K562 (cell line): ENCODE data around the gene FBXL2. TPM values are rescaled to one million over a fixed set of nuclear protein-coding genes. Genes with fewer than 3 reads are reported as not detected.

ENCODE experiments used
- ARHGAP35 ChIP-seq: fragments of 450-650 bp; IDR thresholded peaks from 2 replicates; pipeline ENCODE4 v1.6.1; 2018; ENCODE audit not compliant: partially characterized antibody
- CBFA2T3 ChIP-seq: fragments of 450-650 bp; IDR thresholded peaks from 2 replicates; pipeline ENCODE4 v1.6.1; 2017
- DPF2 ChIP-seq: fragments of 450-650 bp; IDR thresholded peaks from 2 replicates; pipeline ENCODE4 v1.6.1; 2016
- JUNB ChIP-seq: fragments of 450-650 bp; formaldehyde crosslinking; conservative IDR thresholded peaks from 2 replicates; pipeline ENCODE4 v1.4.0; 2020; ENCODE audit warnings: mild to moderate bottlenecking
- LARP7 ChIP-seq: fragments of 450-650 bp; IDR thresholded peaks from 2 replicates; pipeline ENCODE4 v1.6.1; 2016
- MAZ ChIP-seq, 2 experiments: fragments of 450-650 bp in 1 of 2; sonication (generic) in 1 of 2; formaldehyde crosslinking; IDR thresholded peaks in 1 of 2; conservative IDR thresholded peaks in 1 of 2; 2 replicates each; pipeline versions ENCODE4 v1.4.0 to v1.5.0; 2020; ENCODE audit warnings: mild to moderate bottlenecking in 1 of 2, missing genetic modification reagents in 1 of 2
- MCM2 ChIP-seq: fragments of 450-650 bp; IDR thresholded peaks from 2 replicates; pipeline ENCODE4 v1.6.1; 2017; ENCODE audit warnings: low read depth, mild to moderate bottlenecking
- PHF8 ChIP-seq: fragments of 200-600 bp; sonication (generic); IDR thresholded peaks from 2 replicates; pipeline ENCODE4 v1.6.1; 2012; ENCODE audit warnings: mixed run types, mild to moderate bottlenecking, inconsistent platforms, low read length, moderate library complexity, borderline replicate concordance
- SMARCA4 ChIP-seq: fragments of 450-650 bp; IDR thresholded peaks from 2 replicates; pipeline ENCODE4 v1.6.1; 2016
- TARDBP ChIP-seq: fragments of 450-650 bp; IDR thresholded peaks from 2 replicates; pipeline ENCODE4 v1.6.1; 2016
- TBP ChIP-seq: optimal IDR thresholded peaks from 2 replicates; pipeline ENCODE3; 2011; ENCODE audit warnings: low read depth, low read length, improper control_type of control experiment
- ZNF311 ChIP-seq: fragments of 250-450 bp; sonication (Bioruptor Pico); IDR thresholded peaks from 2 replicates; pipeline ENCODE4 v1.4.0; 2020; ENCODE audit warnings: mild to moderate bottlenecking, moderate library complexity
- ZSCAN32 ChIP-seq: fragments of 450-650 bp; formaldehyde crosslinking; IDR thresholded peaks from 2 replicates; pipeline ENCODE4 v1.4.0; 2020; ENCODE audit warnings: mild to moderate bottlenecking, moderate library complexity
- polyA plus RNA-seq, 8 experiments: library from polyadenylated mRNA; depleted of rRNA in 4 of 8; stranded (reverse) in 5 of 8; unstranded in 3 of 8; fragments of >200 nt; fragmentation: Nextera tagmentation in 2 of 8; fragmentation: Illumina TruSeq in 1 of 8; extraction: Ambion mirVana in 2 of 8; extraction: Trizol in 1 of 8; gene quantifications; 2 replicates each; pipeline versions ENCODE4 v1.2.1 to v1.2.3, GENCODE V29; 2011 to 2014; ENCODE audit warnings: inconsistent platforms in 1 of 8, missing spikeins in 1 of 8
- total RNA-seq, 7 experiments: library from RNA; depleted of rRNA in 6 of 7; stranded (reverse); fragments of >200 nt in 6 of 7; fragmentation: Illumina TruSeq in 2 of 7; extraction: Trizol in 2 of 7; gene quantifications; 2 replicates each; pipeline versions ENCODE4 v1.2.1 to v1.2.3, GENCODE V29; 2011 to 2021; ENCODE audit warnings: low replicate concordance in 1 of 7
- TF ChIP-seq, protein P1 (sequence below): fragments of 200-800 bp; sonication (Bioruptor generic); IDR thresholded peaks from 2 replicates; pipeline ENCODE4 v1.6.1; 2017; ENCODE audit warnings: missing genetic modification characterization, missing compliant biosample characterization
- TF ChIP-seq, protein P2 (sequence below): fragments of 450-650 bp; conservative IDR thresholded peaks from 2 replicates; pipeline ENCODE4 v1.6.1; 2016; ENCODE audit warnings: missing genetic modification characterization, low read depth, mild to moderate bottlenecking, control low read depth, missing compliant biosample characterization
- TF ChIP-seq, protein P3 (sequence below), 2 experiments: fragments of 450-650 bp; formaldehyde crosslinking in 1 of 2; IDR thresholded peaks; 2 replicates each; pipeline versions ENCODE4 v1.4.0 to v1.6.1; 2014 to 2020; ENCODE audit warnings: mild to moderate bottlenecking in 2 of 2, borderline replicate concordance in 1 of 2, low read depth in 1 of 2
- TF ChIP-seq, protein P4 (sequence below): sonication (generic); formaldehyde crosslinking; IDR thresholded peaks from 2 replicates; pipeline ENCODE4 v1.8.1; 2023; ENCODE audit warnings: mild to moderate bottlenecking, missing genetic modification reagents

Gene FBXL2
- total and polyA plus RNA-seq, 9 of the 15 experiments (the other 6 are each of a cell fraction or from before 2014, with no cell fraction given), result 1.3 to 6.9 (median 1.9) TPM

DNA sequence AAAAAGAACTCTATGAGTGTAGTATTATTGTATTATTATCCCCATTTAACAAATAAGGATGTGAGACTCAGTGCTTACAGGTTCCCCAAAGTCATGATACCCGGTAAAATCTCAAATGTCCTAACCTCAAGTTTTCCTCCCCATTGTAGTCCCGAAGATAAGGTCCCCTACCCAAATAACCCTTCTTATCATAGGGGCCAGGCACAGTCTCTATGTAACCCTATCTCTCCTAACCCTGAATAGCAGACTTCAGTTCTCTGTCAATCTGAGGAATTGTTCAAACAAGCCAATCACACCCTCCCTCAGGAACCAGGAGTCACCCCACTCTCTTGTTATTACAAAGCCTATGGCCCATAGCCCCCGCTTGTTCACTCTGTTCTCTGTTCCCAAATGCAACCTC, 48.2 kb upstream of the FBXL2 start (continued):
- TF ChIP-seq, protein P1, sequence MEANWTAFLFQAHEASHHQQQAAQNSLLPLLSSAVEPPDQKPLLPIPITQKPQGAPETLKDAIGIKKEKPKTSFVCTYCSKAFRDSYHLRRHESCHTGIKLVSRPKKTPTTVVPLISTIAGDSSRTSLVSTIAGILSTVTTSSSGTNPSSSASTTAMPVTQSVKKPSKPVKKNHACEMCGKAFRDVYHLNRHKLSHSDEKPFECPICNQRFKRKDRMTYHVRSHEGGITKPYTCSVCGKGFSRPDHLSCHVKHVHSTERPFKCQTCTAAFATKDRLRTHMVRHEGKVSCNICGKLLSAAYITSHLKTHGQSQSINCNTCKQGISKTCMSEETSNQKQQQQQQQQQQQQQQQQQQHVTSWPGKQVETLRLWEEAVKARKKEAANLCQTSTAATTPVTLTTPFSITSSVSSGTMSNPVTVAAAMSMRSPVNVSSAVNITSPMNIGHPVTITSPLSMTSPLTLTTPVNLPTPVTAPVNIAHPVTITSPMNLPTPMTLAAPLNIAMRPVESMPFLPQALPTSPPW, result no peak
- TF ChIP-seq CBFA2T3 (peak; percentile 87), LARP7 (no peak), ZNF311 (no peak), DPF2 (peak; percentile 38; the same call in 1 of the 2 replicates), PHF8 (no peak), MCM2 (no peak), ARHGAP35 (no peak), JUNB (no peak), ZSCAN32 (no peak), TBP (no peak), TARDBP (no peak), SMARCA4 (peak; percentile 45; the same call in 1 of the 2 replicates), MAZ (CRISPR knock-in tag; conservative IDR thresholded peaks at IDR 0.05 in 1 of 2, IDR thresholded peaks at IDR 0.05 in 1 of 2) (no peak)
- TF ChIP-seq, protein P2, sequence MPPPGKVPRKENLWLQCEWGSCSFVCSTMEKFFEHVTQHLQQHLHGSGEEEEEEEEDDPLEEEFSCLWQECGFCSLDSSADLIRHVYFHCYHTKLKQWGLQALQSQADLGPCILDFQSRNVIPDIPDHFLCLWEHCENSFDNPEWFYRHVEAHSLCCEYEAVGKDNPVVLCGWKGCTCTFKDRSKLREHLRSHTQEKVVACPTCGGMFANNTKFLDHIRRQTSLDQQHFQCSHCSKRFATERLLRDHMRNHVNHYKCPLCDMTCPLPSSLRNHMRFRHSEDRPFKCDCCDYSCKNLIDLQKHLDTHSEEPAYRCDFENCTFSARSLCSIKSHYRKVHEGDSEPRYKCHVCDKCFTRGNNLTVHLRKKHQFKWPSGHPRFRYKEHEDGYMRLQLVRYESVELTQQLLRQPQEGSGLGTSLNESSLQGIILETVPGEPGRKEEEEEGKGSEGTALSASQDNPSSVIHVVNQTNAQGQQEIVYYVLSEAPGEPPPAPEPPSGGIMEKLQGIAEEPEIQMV, result no peak
- TF ChIP-seq, protein P3, sequence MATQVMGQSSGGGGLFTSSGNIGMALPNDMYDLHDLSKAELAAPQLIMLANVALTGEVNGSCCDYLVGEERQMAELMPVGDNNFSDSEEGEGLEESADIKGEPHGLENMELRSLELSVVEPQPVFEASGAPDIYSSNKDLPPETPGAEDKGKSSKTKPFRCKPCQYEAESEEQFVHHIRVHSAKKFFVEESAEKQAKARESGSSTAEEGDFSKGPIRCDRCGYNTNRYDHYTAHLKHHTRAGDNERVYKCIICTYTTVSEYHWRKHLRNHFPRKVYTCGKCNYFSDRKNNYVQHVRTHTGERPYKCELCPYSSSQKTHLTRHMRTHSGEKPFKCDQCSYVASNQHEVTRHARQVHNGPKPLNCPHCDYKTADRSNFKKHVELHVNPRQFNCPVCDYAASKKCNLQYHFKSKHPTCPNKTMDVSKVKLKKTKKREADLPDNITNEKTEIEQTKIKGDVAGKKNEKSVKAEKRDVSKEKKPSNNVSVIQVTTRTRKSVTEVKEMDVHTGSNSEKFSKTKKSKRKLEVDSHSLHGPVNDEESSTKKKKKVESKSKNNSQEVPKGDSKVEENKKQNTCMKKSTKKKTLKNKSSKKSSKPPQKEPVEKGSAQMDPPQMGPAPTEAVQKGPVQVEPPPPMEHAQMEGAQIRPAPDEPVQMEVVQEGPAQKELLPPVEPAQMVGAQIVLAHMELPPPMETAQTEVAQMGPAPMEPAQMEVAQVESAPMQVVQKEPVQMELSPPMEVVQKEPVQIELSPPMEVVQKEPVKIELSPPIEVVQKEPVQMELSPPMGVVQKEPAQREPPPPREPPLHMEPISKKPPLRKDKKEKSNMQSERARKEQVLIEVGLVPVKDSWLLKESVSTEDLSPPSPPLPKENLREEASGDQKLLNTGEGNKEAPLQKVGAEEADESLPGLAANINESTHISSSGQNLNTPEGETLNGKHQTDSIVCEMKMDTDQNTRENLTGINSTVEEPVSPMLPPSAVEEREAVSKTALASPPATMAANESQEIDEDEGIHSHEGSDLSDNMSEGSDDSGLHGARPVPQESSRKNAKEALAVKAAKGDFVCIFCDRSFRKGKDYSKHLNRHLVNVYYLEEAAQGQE (IDR thresholded peaks at IDR 0.05; ENCODE audit: borderline replicate concordance), result no peak
- TF ChIP-seq, protein P3 (CRISPR knock-in tag; IDR thresholded peaks at IDR 0.05; ENCODE audit: low read depth), result no peak
- TF ChIP-seq, protein P4, sequence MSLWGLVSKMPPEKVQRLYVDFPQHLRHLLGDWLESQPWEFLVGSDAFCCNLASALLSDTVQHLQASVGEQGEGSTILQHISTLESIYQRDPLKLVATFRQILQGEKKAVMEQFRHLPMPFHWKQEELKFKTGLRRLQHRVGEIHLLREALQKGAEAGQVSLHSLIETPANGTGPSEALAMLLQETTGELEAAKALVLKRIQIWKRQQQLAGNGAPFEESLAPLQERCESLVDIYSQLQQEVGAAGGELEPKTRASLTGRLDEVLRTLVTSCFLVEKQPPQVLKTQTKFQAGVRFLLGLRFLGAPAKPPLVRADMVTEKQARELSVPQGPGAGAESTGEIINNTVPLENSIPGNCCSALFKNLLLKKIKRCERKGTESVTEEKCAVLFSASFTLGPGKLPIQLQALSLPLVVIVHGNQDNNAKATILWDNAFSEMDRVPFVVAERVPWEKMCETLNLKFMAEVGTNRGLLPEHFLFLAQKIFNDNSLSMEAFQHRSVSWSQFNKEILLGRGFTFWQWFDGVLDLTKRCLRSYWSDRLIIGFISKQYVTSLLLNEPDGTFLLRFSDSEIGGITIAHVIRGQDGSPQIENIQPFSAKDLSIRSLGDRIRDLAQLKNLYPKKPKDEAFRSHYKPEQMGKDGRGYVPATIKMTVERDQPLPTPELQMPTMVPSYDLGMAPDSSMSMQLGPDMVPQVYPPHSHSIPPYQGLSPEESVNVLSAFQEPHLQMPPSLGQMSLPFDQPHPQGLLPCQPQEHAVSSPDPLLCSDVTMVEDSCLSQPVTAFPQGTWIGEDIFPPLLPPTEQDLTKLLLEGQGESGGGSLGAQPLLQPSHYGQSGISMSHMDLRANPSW (CRISPR knock-in tag), result no peak
